HFFc6 (cell line): ENCODE measurements around the gene EPHB4. TPM values are rescaled to one million over a fixed set of nuclear protein-coding genes. Genes with fewer than 3 reads are reported as not detected.
"Not testable (repeated sequence)": the region's sequence is repeated elsewhere in the genome, so short reads cannot be mapped to it uniquely, and the experiment has no call there.

Source experiments
- DNase-seq: peaks from one replicate; pipeline ENCODE4 v3.0.0-alpha.2; 2018
- H3K27ac Mint-ChIP-seq: 2 replicates; pipeline ENCODE4 v1.8.0; 2020; ENCODE audit warnings: mild to moderate bottlenecking, mixed read lengths
- H3K27me3 Mint-ChIP-seq: 2 replicates; pipeline ENCODE4 v1.8.0; 2021; ENCODE audit warnings: mild to moderate bottlenecking, moderate library complexity, mixed read lengths; ENCODE audit not compliant: insufficient read depth
- H3K36me3 Mint-ChIP-seq: 2 replicates; pipeline ENCODE4 v1.8.0; 2021; ENCODE audit warnings: low read depth, mixed read lengths
- H3K4me1 Mint-ChIP-seq: 2 replicates; pipeline ENCODE4 v1.8.0; 2020; ENCODE audit warnings: low read depth, mixed read lengths
- H3K4me3 Mint-ChIP-seq: 2 replicates; pipeline ENCODE4 v1.8.0; 2020; ENCODE audit warnings: mild to moderate bottlenecking, moderate library complexity, mixed read lengths
- H3K9me3 Mint-ChIP-seq: 2 replicates; pipeline ENCODE4 v1.8.0; 2020; ENCODE audit warnings: mild to moderate bottlenecking, mixed read lengths
- CTCF ChIP-seq: fragments of 200-600 bp; sonication (generic); IDR thresholded peaks from 2 replicates; pipeline ENCODE4 v1.5.0; 2021; ENCODE audit warnings: antibody characterized with exemption, mild to moderate bottlenecking
- total RNA-seq, 6 experiments: library from RNA; stranded (reverse); fragmentation: NEBNext Ultra II Directional; extraction: Animal tissue kit (Norgen Biotek cat#: 25700); gene quantifications; 2 replicates in 1 of 6; 3 replicates in 5 of 6; pipeline ENCODE4 v1.2.3, GENCODE V29; 2021

Gene EPHB4
- total RNA-seq, 6 experiments from 2014 or later: 3.8 to 10.0 (median 4.6) TPM

GRCh38 chr7:100856871-100857282, 29.6 kb upstream of the EPHB4 start:
- no peaks in the 10 kb centered on the region; the same call in 1 of the 2 replicates for H3K27me3 Mint-ChIP-seq
- H3K27ac Mint-ChIP-seq: no peak overlapping the region
- DNase-seq: no peak
- no peak overlapping the region for H3K4me3 Mint-ChIP-seq
- H3K4me1 Mint-ChIP-seq: peaks cover 3% of the 10 kb centered on the region
- peaks cover 15% of the 10 kb centered on the region for H3K36me3 Mint-ChIP-seq
- no peak for TF ChIP-seq CTCF
- no peaks in the 10 kb centered on the region for H3K9me3 Mint-ChIP-seq

- Mint-ChIP-seq H3K4me3 (no peak overlapping the region), H3K27ac (no peak overlapping the region), H3K27me3 (no peaks in the 10 kb centered on the region; the same call in 1 of the 2 replicates), H3K36me3 (peaks cover 11% of the 10 kb centered on the region), H3K9me3 (no peaks in the 10 kb centered on the region), H3K4me1 (peaks cover 5% of the 10 kb centered on the region)
- TF ChIP-seq CTCF: no peak
- DNase-seq: no peak
Measured at GRCh38 chr7:100855515-100855914, 28.2 kb upstream of the EPHB4 start.

GRCh38 chr7:100854899-100855298, 27.6 kb upstream of the EPHB4 start:
- H3K36me3 Mint-ChIP-seq, H3K4me1 Mint-ChIP-seq, DNase-seq, H3K9me3 Mint-ChIP-seq, H3K27me3 Mint-ChIP-seq, H3K27ac Mint-ChIP-seq, H3K4me3 Mint-ChIP-seq: not testable (repeated sequence)

GRCh38 chr7:100854146-100854895, 27.0 kb upstream of the EPHB4 start:
- Mint-ChIP-seq H3K4me3 (no peak overlapping the region), H3K36me3 (peaks cover 4% of the 10 kb centered on the region), H3K4me1 (peaks cover 5% of the 10 kb centered on the region), H3K9me3 (no peaks in the 10 kb centered on the region), H3K27ac (no peak overlapping the region), H3K27me3 (no peaks in the 10 kb centered on the region)
- no peak for DNase-seq
- TF ChIP-seq CTCF: no peak

- Mint-ChIP-seq H3K4me3 (peak within 1 kb of the TSS; percentile 93), H3K36me3 (peaks cover 2% of the 10 kb centered on the region), H3K27me3 (no peaks in the 10 kb centered on the region; the same call in 1 of the 2 replicates), H3K4me1 (peaks cover 5% of the 10 kb centered on the region), H3K9me3 (no peaks in the 10 kb centered on the region), H3K27ac (peak within 1 kb of the TSS; percentile 45)
- peak; percentile 84 for DNase-seq
- peak; percentile 96 for TF ChIP-seq CTCF
Measured at GRCh38 chr7:100852048-100852872, 24.9 kb upstream of the EPHB4 start, which contains the start of gene SLC12A9. SLC12A9 (plus strand) TSS chr7:100852713; CDS start chr7:100854198, 1,485 bp downstream.

GRCh38 chr7:100847360-100847759, 20.0 kb upstream of the EPHB4 start:
- Mint-ChIP-seq H3K9me3 (no peaks in the 10 kb centered on the region), H3K27me3 (no peaks in the 10 kb centered on the region; the same call in none of the 2 replicates), H3K36me3 (no peaks in the 10 kb centered on the region), H3K4me3 (no peak overlapping the region), H3K27ac (no peak overlapping the region), H3K4me1 (peaks cover 5% of the 10 kb centered on the region)
- TF ChIP-seq CTCF: no peak
- no peak for DNase-seq
